GM21717 (cell line): ENCODE data around the gene SRMS.

ENCODE experiments used
- ATAC-seq: cut with Tn5 transposase; IDR thresholded peaks from one replicate; pipeline ENCODE4 v1.9.1; 2021; ENCODE audit warnings: mild to moderate bottlenecking, moderate library complexity; ENCODE audit not compliant: unreplicated experiment

SRMS gene

GRCh38 chr20:63503524-63503923, 44.0 kb downstream of the SRMS start:
- ATAC-seq, result no peak

- ATAC-seq, result no peak
Measured at GRCh38 chr20:63502671-63503172, 44.8 kb downstream of the SRMS start.

GRCh38 chr20:63501818-63502670, 45.5 kb downstream of the SRMS start:
- ATAC-seq, result no peak

GRCh38 chr20:63500902-63501817, 46.4 kb downstream of the SRMS start:
- no peak for ATAC-seq

GRCh38 chr20:63500151-63500901, 47.2 kb downstream of the SRMS start:
- ATAC-seq, result no peak

GRCh38 chr20:63499338-63499969, 48.1 kb downstream of the SRMS start:
- no peak for ATAC-seq

- no peak for ATAC-seq
Measured at GRCh38 chr20:63498960-63499337, 48.6 kb downstream of the SRMS start, which contains the start of gene EEF1A2. TSS of gene EEF1A2 (minus strand) at chr20:63499083. CDS start at chr20:63497763, 1,320 bp downstream.

- ATAC-seq, result no peak
Measured at GRCh38 chr20:63497946-63498935, 49.3 kb downstream of the SRMS start.

GRCh38 chr20:63497138-63497945, 50.2 kb downstream of the SRMS start:
- no peak for ATAC-seq

GRCh38 chr20:63496596-63497120, 50.9 kb downstream of the SRMS start:
- ATAC-seq, result no peak

- no peak for ATAC-seq
Measured at GRCh38 chr20:63495741-63496595, 51.6 kb downstream of the SRMS start.

GRCh38 chr20:63495167-63495720, 52.3 kb downstream of the SRMS start:
- no peak for ATAC-seq

GRCh38 chr20:63494420-63495166, 53.0 kb downstream of the SRMS start:
- ATAC-seq, result no peak

- ATAC-seq, result no peak
Measured at GRCh38 chr20:63494084-63494419, 53.5 kb downstream of the SRMS start.

- no peak for ATAC-seq
Measured at GRCh38 chr20:63493563-63494020, 54.0 kb downstream of the SRMS start.

- ATAC-seq, result no peak
Measured at GRCh38 chr20:63492982-63493381, 54.6 kb downstream of the SRMS start.
